K562 (cell line): Measurements from ENCODE around the gene CPZ. TPM values are rescaled to one million over a fixed set of nuclear protein-coding genes. Genes with fewer than 3 reads are reported as not detected.

Source experiments
- ATAC-seq: fragments of 200-7000 bp; cut with Tn5 transposase; 3 replicates; pipeline ENCODE4 v1.9.1; 2020; ENCODE audit warnings: moderate library complexity
- BruUV-seq: library from RNA; stranded (reverse); fragments of 400-500 nt; replicated peaks from 2 replicates; lab custom pipeline; 2021; lab: Mats Ljungman, UMichigan
- CTCF ChIA-PET: fragments of 300-600 bp; formaldehyde crosslinking; extraction: SDS; loops from one replicate; lab custom pipeline; 2021; ENCODE audit warnings: low intra/inter-chr PET ratio; lab: Yijun Ruan, JAX
- POLR2A ChIA-PET: fragments of 300-600, 350-650 bp; sonication (Branson Sonifier 250); formaldehyde crosslinking; extraction: SDS; loops from one replicate; lab custom pipeline; 2021; ENCODE audit warnings: antibody characterized with exemption, inconsistent platforms; lab: Yijun Ruan, JAX
- DNase-seq, 4 experiments: peaks; one replicate each; pipeline versions ENCODE4 v3.0.0 to v3.0.0-alpha.2; 2011 to 2018; ENCODE audit warnings: low spot score in 3 of 4, mixed read lengths in 3 of 4; ENCODE audit errors: extremely low read depth in 1 of 4
- FAIRE-seq: peaks from 2 replicates; lab custom pipeline; 2011; peaks lifted over from hg19 to GRCh38; lab: Jason Lieb, UNC
- H2AFZ ChIP-seq: 2 replicates; pipeline ENCODE4 v1.6.0; 2011; ENCODE audit warnings: low read depth, low read length, control low read depth, inconsistent platforms
- H3K27ac ChIP-seq: fragments of 200-600 bp; 3 replicates; pipeline ENCODE4 v1.8.0; 2011; ENCODE audit warnings: low read depth, mild to moderate bottlenecking, control low read depth, inconsistent platforms, low read length, moderate library complexity, mixed read lengths; ENCODE audit errors: extremely low read depth
- H3K27me3 ChIP-seq, 2 experiments: fragments of 300-600 bp in 1 of 2; 2 replicates in 1 of 2; 3 replicates in 1 of 2; pipeline versions ENCODE4 v1.6.0 to v1.8.0; 2011; ENCODE audit warnings: inconsistent platforms in 2 of 2, low read length in 2 of 2, mild to moderate bottlenecking in 1 of 2, mixed read lengths in 1 of 2, moderate library complexity in 1 of 2; ENCODE audit not compliant: control insufficient read depth in 2 of 2, insufficient read depth in 2 of 2
- H3K36me3 ChIP-seq: fragments of 300-600 bp; 3 replicates; pipeline ENCODE4 v1.8.0; 2011; ENCODE audit warnings: mild to moderate bottlenecking, low read length, inconsistent platforms; ENCODE audit not compliant: control insufficient read depth, insufficient read depth
- H3K4me1 ChIP-seq, 2 experiments: fragments of 200-600 bp in 1 of 2; replicated peaks in 1 of 2; 2 replicates in 1 of 2; 3 replicates in 1 of 2; pipeline versions ENCODE4 v1.5.1 to v1.8.0; 2011; ENCODE audit warnings: inconsistent platforms in 2 of 2, low read length in 2 of 2, mild to moderate bottlenecking in 1 of 2, mixed read lengths in 1 of 2, moderate library complexity in 1 of 2; ENCODE audit not compliant: control insufficient read depth in 2 of 2, insufficient read depth in 2 of 2
- H3K4me2 ChIP-seq: 2 replicates; pipeline ENCODE4 v1.6.1; 2011; ENCODE audit warnings: low read length, control low read depth, inconsistent platforms, mixed read lengths; ENCODE audit not compliant: insufficient read depth
- H3K4me3 ChIP-seq: fragments of 200-600 bp; sonication (generic), shearing (Covaris generic); 2 replicates; pipeline ENCODE4 v1.5.1; 2016; ENCODE audit warnings: control low read depth, inconsistent platforms
- H3K79me2 ChIP-seq: fragments of 200-600 bp; 3 replicates; pipeline ENCODE4 v1.8.0; 2011; ENCODE audit warnings: low read length, inconsistent platforms; ENCODE audit not compliant: control insufficient read depth, insufficient read depth
- H3K9ac ChIP-seq, 2 experiments: 2 replicates each; pipeline versions ENCODE4 v1.6.0 to v1.6.1; 2011; ENCODE audit warnings: low read depth in 2 of 2, low read length in 2 of 2, control low read depth in 1 of 2, inconsistent platforms in 1 of 2, mild to moderate bottlenecking in 1 of 2, mixed read lengths in 1 of 2; ENCODE audit not compliant: insufficient read depth in 1 of 2
- H3K9me1 ChIP-seq: one replicate; pipeline ENCODE4 v1.6.0; 2011; ENCODE audit warnings: inconsistent platforms, mild to moderate bottlenecking, low read length, moderate library complexity; ENCODE audit not compliant: control insufficient read depth, insufficient read depth
- H3K9me3 ChIP-seq: replicated peaks from 2 replicates; pipeline ENCODE4 v1.5.1; 2011; ENCODE audit warnings: low read depth, low read length, inconsistent platforms; ENCODE audit not compliant: control insufficient read depth, insufficient read depth
- H4K20me1 ChIP-seq: replicated peaks from 2 replicates; pipeline ENCODE4 v1.6.1; 2011; ENCODE audit warnings: low read length, inconsistent platforms, mixed read lengths; ENCODE audit not compliant: control insufficient read depth, insufficient read depth
- CREM ChIP-seq: IDR thresholded peaks from 2 replicates; pipeline ENCODE4 v1.6.1; 2014; ENCODE audit warnings: antibody characterized with exemption, low read depth
- NELFE ChIP-seq: IDR thresholded peaks from 2 replicates; pipeline ENCODE4 v1.6.1; 2011; ENCODE audit warnings: mild to moderate bottlenecking; ENCODE audit not compliant: insufficient read depth, insufficient read length
- POLR3G ChIP-seq: IDR thresholded peaks from 2 replicates; pipeline ENCODE4 v1.6.1; 2011; ENCODE audit not compliant: insufficient read length, insufficient replicate concordance; ENCODE audit errors: extremely low read depth
- TAF15 ChIP-seq: fragments of 200-400 bp; formaldehyde crosslinking; IDR thresholded peaks from 2 replicates; pipeline ENCODE4 v1.6.1; 2017; ENCODE audit warnings: mild to moderate bottlenecking, low read depth, low read length, moderate library complexity
- ZNF57 ChIP-seq: fragments of 450-650 bp; formaldehyde crosslinking; IDR thresholded peaks from 2 replicates; pipeline ENCODE4 v1.4.0; 2020; ENCODE audit warnings: mild to moderate bottlenecking, moderate library complexity
- WGBS: fragments of 100-300 bp; shearing (Covaris generic); methylation state at CpG from one replicate; pipeline ENCODE4 v1.1.6; 2016; ENCODE audit warnings: low coverage, mixed read lengths; ENCODE audit not compliant: insufficient coverage; ENCODE audit errors: missing lambda C conversion rate; 5-methylcytosine and 5-hydroxymethylcytosine counted together
- in situ Hi-C: fragments of 300-500 bp; cut with MboI; formaldehyde crosslinking; loops from 4 replicates; pipeline ENCODE4 v1.15.0; 2018; ENCODE audit warnings: inconsistent platforms, mixed read lengths
- intact Hi-C: fragments of 100-400 bp; cut with micrococcal nuclease; formaldehyde crosslinking; loops from 2 replicates; pipeline ENCODE4 v1.14.2; 2022
- polyA plus RNA-seq, 8 experiments: library from polyadenylated mRNA; depleted of rRNA in 4 of 8; stranded (reverse) in 5 of 8; unstranded in 3 of 8; fragments of >200 nt; fragmentation: Nextera tagmentation in 2 of 8; fragmentation: Illumina TruSeq in 1 of 8; extraction: Ambion mirVana in 2 of 8; extraction: Trizol in 1 of 8; gene quantifications; 2 replicates each; pipeline versions ENCODE4 v1.2.1 to v1.2.3, GENCODE V29; 2011 to 2014; ENCODE audit warnings: inconsistent platforms in 1 of 8, missing spikeins in 1 of 8
- total RNA-seq, 7 experiments: library from RNA; depleted of rRNA in 6 of 7; stranded (reverse); fragments of >200 nt in 6 of 7; fragmentation: Illumina TruSeq in 2 of 7; extraction: Trizol in 2 of 7; gene quantifications; 2 replicates each; pipeline versions ENCODE4 v1.2.1 to v1.2.3, GENCODE V29; 2011 to 2021; ENCODE audit warnings: low replicate concordance in 1 of 7

Gene CPZ
- total and polyA plus RNA-seq, 9 of the 15 experiments (the other 6 are each of a cell fraction or from before 2014, with no cell fraction given) = 0.06 to 2.2 (median 1.2) TPM; not detected in 1

DNA sequence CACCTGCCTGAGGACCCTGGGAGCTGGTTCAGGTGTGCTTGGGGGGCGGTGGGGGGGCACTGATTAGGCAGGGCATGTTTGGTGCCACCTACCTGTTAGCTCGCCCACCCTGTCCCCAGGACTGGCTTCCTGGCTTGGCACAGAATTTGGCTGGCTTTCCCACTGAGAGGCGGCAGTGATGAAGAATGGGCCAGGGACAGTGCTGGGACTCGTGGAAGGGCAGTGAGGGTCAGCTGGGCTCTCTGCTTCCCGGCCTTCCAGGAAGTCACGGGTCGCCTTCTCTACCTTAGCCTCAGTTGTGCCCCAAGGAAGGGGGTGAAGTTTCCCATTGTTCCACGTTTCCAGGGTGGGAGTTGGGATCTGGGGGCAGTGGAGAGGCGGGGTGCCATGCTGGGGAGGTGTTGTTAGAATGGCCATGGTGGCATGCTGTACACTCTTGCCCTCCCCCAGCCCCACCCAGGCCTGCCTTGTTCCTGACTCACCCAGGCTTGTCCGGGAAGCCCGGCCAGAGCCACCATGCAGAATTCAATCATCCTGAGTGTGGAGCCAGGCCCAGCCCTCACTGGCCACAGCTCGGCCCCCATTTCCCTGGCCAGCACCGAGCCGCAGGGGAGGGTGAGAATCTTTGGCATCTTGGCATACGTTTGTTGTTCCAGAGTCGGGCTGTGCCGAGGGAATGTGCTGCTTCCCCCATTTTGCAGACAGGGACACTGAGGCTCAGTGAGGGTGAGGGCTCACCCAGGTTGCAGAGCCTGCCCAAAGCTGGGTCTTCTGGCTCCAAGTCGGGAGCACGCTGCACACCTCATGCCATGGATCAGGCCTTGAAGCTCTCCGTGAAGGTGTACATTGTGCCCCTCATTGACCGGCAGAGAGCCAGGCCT lies 34.2 kb upstream of the CPZ start:
- intact Hi-C loops = no loop called here
- Histone ChIP-seq H3K4me3 (no peak overlapping the region), H3K27me3 (peaks cover 0 to 27% of the 10 kb centered on the region in 2 experiments; a peak in 3 of 5 replicates), H2AFZ (no peak overlapping the region), H3K27ac (no peak overlapping the region), H3K9ac (peak overlapping the region in 1 of 2 experiments; percentile 17; a peak in 1 of 4 replicates), H3K79me2 (no peaks in the 10 kb centered on the region), H3K4me2 (no peak overlapping the region), H3K9me1 (no peaks in the 10 kb centered on the region), H4K20me1 (no peaks in the 10 kb centered on the region; the same call in 1 of the 2 replicates), H3K36me3 (no peaks in the 10 kb centered on the region)
- ChIA-PET POLR2A (interaction anchor here (0.6 to 1.8 kb wide), 4 partner anchors 9 to 187 kb away, joined by 3 to 5 read pairs (median 3); no protein-coding TSS in a partner anchor), CTCF (no interaction called here)
- in situ Hi-C loops = loop anchor here (5.0 kb wide), 1 partner anchor 81 kb away; no protein-coding TSS in a partner anchor
- BruUV-seq = no TSS peak
- ATAC-seq = no peak
- WGBS = 15% methylated on average over 21 of the region's 21 CpGs
- no peak for TF ChIP-seq POLR3G
- TF ChIP-seq TAF15 = no peak
- TF ChIP-seq ZNF57 (CRISPR knock-in tag) = no peak
- TF ChIP-seq NELFE = no peak
- TF ChIP-seq CREM = no peak
- TF ChIP-seq, all 486 proteins: peak for 0
- DNase-seq (no peak), FAIRE-seq (no peak)
- Histone ChIP-seq H3K4me1 (peaks cover 0 to 5% of the 10 kb centered on the region in 2 experiments; a peak in 1 of 5 replicates), H3K9me3 (no peaks in the 10 kb centered on the region)
